ENCODE data around the gene P2RY8.
"Not testable (repeated sequence)": the region's sequence is repeated elsewhere in the genome, so short reads cannot be mapped to it uniquely, and the experiment has no call there.

The P2RY8 gene

DNA sequence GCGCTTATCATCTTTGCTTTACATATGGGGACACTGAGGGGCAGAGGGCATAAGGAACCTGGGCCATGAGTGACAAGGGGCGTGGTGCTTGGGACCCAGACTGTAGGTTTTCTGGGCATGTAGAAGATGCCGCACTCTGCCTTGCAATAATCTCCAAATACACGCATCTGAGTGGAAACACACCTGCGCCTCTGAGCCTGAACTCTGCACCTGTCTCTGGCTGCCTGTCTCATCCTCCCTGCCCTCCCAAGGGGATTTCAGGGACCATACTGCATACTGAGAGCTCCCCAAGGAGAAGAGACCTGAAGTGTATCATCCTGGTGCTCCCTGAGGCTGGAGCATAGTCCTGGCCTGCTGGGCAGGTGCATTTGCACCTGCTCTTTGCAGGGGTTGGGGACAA lies 49.6 kb downstream of the P2RY8 start:
- no peak for DNase-seq (ENCODE audit: low read depth)

DNA sequence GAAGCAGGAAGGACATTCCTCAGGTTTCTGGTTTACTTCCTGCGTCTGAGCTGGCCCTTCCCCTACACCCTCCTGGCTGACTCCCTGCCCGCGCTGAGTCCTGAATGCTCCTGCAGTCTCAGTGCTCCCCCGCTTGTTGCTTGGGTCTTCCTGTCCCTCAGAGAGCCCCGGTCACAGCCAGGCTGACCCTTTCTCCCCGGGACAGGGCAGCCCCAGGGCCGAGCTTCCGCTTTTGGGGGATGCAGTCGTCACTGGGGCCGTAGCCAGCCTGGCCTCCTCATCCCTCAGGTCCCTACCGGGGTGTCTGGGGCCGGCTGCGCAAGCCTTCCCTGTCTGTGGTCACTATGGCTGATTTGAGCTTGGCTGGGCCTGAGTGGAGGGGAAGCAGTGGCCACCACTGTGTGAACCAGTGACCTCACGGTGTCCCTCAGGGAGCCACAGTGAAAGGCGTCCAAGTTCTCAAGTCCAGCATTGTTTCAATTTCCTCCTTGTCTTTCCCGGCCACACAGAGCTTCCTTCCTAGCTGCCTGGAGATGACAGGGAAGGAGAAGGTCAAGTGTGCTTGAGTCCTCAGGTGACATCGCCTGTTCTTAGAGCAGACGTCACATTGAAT lies 50.1 kb downstream of the P2RY8 start:
- no peak for DNase-seq (ENCODE audit: low read depth)

DNA sequence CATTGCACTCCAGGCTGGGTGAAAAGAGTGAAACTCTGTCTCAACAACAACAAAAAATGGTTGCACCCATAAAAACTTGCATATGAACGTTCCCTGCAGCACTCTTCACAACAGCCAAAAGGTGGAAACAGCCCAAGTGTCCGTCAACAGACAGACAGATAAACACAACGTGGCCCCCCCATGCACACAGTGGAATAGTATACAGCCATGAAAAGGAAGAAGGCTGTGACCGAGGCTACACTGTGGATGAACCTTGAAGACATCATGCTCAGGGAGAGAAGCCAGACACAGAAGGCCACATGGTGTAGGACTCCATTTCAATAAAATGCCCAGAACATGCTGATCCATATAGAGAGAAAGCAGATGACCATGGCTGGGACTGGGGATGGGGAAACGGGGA lies 50.8 kb downstream of the P2RY8 start:
- no peak for DNase-seq (ENCODE audit: low read depth)

DNA sequence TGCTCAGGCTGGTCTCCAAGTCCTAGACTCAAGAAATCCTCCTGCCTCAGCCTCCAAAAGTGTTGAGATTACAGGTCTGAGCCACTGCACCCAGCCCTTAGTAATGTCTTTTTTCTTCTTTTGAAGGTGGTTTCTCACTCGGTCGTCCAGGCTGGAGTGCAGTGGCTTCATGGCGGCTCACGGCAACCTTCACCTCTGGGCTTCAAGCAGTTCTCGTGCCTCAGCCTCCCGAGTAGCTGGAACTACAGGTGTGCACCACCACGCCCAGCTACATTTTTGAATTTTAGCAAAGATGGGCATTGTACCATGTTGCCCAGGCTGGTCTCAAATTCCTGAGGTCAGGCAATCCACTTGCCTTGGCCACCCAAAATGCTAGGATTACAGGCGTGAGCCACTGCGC lies 52.0 kb downstream of the P2RY8 start:
- no peak for DNase-seq (ENCODE audit: low read depth)

DNA sequence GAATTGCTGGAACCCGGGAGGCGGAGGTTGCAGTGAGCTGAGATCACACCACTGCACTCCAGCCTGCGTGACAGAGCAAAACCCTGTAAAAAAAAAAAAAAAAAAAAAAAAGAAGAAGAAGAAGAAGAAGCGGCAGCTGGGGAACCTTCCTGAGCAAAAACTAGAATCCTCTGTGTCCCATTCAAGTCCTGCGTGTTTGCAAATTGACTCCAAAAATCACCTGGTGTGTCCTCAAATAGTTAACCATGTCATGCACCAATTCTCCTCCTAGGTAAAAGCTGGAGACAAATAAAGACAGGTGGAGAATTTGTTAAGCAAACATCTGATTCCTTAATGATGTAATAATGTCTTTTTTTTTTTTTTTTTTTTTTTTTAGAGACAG lies 52.4 kb downstream of the P2RY8 start:
- no peak for DNase-seq (ENCODE audit: low read depth)

DNA sequence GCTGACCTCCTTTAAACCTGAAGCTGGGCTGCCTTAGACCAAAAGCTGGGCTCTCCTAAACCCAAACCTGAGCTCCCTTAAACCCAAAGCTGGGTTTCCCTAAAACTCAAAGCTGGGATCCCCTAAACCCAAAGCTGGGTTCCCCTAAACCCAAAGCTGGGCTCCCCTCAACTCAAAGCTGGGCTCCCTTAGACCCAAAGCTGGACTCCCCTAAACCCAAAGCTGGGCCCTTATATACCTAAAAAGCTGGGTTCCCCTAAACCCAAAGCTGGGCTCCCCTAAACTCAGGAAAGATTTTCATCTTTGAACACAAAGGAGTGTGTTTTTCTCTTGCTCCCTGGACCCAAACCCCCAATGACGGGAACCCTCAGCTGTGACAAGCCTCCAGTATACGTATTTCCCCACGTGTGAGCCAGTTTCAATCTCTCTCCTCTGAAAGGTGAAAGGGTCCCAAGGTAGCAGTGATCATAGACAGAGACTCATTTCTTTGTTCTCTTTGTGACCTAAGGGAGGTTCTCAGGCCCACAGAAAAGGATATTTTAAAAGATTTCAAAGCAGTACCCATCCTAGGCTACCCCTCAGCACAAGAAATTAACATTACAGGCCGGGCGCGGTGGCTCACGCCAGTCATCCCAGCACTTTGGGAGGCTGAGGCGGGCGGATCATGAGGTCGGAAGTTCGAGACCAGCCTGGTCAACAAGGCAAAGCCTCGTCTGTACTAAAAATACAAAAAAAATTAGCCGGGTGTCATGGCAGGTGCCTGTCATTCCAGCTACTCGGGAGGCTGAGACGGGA lies 52.9 kb downstream of the P2RY8 start:
- no peak for DNase-seq (ENCODE audit: low read depth)

DNA sequence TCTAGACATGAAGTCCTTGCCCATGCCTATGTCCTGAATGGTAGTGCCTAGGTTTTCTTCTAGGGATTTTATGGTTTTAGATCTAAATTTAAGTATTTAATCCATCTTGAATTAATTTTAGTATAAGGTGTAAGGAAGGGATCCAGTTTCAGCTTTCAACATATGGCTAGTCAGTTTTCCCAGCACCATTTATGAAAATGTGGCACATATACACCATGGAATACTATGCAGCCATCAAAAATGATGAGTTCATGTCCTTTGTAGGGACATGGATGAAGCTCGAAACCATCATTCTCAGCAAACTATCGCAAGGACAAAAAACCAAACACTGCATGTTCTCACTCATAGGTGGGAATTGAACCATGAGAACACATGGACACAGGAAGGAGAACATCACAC lies 54.5 kb downstream of the P2RY8 start:
- not testable (repeated sequence) for DNase-seq (ENCODE audit: low read depth)

DNA sequence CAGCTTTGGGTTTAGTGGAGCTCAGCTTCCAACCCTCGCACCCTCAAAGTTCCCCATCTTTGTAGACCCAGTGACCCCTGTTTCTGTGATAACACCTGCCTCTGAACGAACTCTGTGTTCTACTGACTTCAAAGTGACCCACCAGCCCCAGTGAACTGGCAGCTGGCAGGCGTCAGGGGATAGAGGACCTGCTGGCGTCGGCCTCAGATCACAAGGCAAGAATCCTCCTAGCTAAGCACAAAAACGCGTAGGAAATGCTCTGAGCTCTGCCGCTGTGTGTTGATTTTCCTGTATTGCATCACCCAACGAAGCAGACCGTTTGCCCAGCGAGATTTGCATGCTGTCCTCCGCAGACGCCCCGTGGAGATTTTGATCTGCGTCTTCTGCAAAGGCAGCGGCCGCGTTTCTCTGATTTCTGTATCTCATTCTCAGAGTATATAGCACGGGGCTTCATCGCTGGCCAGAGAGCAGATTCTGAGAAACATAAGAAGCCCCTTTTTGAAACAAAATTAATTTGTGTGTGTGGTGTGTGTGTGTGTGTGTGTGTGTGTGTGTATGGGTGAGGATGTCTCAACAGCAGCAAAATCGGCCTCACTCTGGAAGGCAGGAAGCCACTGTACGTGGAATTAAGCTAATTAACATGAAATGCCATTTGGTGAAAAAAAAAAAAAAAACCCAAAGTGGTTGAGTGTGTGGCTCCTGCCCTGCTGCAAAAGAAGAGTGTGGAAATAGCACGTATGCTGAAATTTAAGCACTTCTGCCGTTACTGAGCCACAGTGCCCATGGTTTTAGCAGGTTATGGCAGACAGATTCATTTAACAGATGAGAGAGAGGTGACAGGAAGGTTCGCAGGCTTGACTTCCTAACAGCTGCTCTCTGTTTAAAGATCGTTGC lies 55.1 kb downstream of the P2RY8 start:
- DNase-seq (ENCODE audit: low read depth): no peak

DNA sequence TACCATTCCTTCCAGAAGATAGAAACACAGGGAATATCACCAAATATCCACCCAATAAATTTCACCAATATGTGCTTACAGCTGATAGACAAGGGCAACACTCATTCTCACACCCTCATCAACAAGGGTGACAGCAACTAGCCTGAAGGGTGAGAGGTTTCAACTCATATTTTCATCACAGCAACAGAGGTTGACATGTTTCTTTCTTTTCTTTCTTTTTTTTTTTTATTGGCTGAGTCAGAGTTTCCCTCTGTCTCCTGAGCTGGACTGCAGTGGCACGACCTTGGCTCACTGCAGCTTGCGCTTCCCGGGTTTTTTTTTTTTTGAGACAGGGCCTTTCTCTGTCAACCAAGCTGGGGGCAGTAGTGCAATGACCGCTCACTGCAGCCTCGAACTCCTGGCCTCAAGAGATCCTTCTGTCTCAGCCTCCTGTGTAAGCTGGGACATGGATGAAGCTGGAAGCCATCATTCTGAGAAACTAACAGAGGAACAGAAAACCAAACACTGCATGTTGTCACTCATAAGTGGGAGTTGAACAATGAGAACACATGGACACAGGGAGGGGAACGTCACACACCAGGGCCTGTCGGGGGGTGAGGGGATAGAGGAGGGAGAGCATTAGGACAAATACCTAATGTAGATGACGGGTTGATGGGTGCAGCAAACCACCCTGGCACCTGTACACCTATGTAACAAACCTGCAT lies 56.8 kb downstream of the P2RY8 start:
- no peak for DNase-seq (ENCODE audit: low read depth)

DNA sequence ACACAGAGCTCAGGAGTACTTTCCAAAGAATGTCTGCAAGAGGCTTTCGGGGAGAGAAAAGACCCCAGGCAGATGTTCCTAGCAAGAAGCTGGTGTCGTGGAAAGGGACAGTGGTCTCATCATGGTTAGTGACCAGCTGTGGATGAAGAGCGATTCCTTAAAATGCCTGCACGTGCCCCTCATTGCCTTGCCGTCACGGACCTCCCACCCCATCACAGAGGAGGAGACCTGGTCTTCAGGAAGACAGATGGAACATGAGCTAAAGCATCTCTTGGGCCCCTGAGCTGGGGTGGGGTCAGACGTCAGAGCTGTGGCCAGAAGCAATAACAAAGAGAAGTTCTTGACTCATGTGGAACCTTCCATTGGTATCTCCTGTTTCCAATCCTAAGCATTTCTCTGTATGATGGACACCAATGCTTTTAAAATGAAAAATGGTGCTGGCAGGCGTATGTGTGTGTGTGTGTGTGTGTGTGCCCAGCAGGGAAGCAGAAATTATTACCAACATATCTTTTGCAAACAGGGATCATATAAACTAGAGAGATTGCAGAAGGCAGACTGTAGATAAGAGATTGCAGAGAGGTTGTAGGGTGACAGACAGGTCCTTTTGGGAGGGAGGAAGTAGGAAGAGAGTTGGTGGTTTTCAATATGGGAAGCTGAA lies 59.1 kb downstream of the P2RY8 start:
- DNase-seq (ENCODE audit: low read depth): no peak

DNA sequence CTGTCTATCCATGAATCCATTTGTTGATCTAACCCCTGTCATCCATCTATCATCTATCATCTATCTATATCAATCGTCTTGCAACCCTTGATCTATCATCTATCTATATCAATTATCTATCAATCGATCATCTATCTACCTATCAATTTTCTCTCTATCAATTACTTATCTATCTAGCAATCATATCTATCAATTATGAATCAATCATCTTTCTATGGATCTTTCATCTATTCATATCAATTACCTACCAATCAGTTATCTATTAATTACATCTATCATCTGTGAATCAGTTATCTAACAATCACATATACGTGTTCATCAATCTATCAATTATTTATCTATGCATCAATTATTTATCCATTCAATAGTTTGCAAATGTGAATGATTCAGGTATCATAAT lies 59.8 kb downstream of the P2RY8 start:
- no peak for DNase-seq (ENCODE audit: low read depth)

DNA sequence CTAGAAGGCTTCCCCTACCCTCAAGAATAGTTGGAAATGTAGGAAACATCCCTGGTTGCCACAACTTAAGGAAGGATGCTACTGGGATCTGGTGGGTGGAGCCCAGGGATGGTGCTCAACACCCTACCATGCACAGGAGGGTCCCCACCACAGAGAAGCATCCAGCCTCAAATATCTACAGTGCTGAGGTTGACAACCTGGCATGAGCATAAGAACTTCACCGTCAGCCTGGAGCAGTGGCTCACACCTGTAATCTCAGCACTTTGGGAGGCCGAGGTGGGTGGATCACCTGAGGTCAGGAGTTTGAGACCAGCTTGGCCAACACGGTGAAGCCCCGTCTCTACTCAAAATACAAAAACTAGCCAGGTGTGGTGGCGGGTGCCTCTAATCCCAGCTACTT lies 60.3 kb downstream of the P2RY8 start:
- no peak for DNase-seq (ENCODE audit: low read depth)

DNA sequence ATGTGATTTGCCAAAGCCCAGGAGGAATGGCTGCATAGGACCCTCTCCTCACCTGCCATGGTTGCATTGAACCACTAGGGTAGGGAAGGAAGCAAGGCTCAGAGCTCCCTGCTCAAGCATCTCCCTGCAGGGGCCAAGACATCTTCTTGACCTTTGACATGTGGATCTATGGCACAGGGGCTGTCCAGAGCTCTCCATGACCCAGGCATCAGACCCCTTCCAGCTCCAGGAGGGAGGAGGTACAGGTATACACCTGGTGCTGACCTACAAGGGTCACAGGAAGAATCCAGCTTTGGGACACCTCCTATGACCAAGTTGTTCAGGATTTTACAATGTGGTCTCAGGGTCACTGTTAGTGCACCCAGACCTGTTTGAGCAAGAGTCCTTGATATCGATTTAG lies 61.1 kb downstream of the P2RY8 start:
- DNase-seq (ENCODE audit: low read depth): no peak

DNA sequence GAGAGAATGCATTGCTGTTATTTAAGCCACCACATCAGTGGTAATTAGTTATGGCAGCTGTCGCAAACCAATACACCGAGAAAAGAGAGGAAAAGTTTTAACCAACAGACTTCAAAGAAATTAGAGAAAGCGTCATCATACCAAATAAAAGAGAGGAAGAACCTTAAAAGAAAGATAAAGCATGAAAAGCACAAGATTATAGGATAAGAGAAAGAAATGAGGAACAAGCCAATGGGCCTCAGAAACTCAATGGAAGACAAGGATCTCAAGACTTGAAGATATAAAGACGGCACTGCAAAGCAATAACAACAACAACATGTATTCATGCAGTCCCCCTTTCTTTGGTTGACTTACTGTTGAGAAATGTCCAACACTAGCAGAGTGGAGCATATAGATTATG lies 61.5 kb downstream of the P2RY8 start:
- no peak for DNase-seq (ENCODE audit: low read depth)

DNA sequence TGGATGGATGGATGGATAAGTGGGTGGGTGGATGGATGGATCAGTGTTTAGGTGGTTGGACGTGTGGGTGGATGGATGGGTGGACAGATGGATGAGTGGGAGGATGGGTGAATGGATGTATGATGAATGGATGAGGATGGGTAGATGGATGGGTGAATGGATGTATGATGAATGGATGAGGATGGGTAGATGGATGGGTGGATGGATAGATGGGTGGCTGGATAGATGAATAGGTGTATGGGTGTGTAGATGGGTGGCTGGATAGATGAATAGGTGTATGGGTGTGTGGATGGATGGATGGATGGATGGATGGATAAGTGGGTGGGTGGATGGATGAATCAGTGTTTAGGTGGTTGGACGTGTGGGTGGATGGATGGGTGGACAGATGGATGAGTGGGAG lies 62.4 kb downstream of the P2RY8 start:
- DNase-seq (ENCODE audit: low read depth): not testable (repeated sequence)

DNA sequence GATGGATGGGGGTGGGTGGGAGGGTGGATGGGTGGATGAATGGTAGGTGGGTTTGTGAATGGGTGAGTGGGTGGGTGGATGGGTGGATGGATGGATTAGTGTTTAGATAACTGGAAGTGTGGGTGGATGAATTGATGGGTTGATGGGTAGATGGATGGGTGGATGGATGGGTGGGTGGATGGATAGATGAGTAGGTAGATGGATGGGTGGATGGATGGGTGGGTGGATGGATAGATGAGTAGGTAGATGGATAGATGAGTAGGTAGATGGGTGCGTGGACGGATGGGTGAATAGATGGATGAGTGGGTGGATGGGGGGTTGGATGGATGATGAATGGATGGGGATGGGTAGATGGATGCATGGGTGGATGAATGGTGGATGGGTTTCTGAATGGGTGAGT lies 64.0 kb downstream of the P2RY8 start:
- no peak for DNase-seq (ENCODE audit: low read depth)

DNA sequence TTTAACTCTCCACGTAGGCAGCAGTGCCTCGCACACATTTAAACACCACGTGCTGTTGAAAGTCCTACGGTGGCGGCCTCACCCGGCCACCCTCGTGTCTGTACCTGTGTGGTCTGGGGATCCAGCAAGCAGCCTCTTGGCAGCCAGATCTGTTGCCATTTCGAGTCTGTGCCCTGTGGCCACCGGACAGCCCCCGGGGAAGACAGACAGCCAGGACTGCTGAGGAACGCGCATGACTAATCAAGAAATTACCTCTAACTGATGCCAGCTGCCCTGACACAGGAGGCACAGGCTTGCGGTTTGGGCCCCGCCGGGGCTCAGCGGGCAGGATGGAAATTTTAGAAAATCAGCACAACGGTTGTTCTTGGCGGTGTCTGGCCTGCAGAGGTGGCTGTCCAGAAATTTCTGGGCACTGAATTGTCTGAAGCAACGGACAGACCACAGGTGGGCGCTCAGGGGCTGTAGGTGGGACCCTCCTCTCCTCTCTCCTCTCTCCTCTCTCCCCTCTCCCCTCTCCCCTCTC lies 68.7 kb downstream of the P2RY8 start:
- no peak for DNase-seq (ENCODE audit: low read depth)

DNA sequence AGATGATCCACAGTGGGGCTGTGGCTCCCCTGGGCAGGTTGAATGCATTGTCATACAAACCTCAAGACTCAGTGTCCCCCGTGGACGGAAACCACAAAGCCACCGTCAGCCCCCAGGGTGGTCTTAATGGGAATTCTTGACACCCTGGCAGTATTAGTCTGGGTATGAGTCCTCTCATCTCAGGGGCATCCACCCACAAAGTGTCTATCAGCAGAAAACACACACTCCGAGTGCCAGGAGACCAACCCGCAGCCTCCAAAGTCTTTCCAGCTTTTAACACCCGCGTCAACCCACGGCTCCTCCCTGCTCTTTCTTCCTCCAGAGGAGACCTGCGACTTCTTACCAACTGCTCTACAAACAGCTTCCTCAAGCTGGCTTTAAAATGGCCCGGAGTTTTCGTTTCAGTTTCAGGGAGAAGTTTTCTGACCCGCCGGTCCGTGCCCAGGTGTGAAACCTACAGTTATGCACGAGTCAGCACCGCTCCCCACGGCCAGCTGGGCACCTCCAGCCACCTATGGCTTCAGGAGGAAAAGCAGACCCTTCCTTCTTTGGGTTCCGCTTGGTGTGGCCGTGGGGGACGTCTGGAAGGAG lies 69.9 kb downstream of the P2RY8 start:
- DNase-seq (ENCODE audit: low read depth): no peak

DNA sequence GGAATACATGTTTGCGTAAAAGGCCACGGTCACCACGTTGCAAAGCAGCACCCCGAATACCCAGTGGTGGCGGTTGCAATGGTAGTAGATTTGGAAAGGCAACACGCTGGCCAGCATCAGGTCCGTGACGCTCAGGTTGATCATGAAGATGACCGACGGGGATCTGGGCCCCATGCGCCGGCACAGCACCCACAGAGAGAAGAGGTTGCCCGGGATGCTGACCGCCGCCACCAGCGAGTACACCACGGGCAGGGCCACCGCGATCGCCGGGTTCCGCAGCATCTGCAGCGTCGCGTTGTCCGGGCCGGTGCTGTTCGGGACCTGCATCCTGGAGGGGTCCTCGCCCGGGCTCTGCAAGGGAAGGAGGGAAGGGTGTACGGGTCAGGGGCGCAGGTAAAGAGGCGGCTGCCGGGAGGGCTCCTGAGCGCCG lies 70.7 kb downstream of the P2RY8 start:
- DNase-seq (ENCODE audit: low read depth): no peak

DNA sequence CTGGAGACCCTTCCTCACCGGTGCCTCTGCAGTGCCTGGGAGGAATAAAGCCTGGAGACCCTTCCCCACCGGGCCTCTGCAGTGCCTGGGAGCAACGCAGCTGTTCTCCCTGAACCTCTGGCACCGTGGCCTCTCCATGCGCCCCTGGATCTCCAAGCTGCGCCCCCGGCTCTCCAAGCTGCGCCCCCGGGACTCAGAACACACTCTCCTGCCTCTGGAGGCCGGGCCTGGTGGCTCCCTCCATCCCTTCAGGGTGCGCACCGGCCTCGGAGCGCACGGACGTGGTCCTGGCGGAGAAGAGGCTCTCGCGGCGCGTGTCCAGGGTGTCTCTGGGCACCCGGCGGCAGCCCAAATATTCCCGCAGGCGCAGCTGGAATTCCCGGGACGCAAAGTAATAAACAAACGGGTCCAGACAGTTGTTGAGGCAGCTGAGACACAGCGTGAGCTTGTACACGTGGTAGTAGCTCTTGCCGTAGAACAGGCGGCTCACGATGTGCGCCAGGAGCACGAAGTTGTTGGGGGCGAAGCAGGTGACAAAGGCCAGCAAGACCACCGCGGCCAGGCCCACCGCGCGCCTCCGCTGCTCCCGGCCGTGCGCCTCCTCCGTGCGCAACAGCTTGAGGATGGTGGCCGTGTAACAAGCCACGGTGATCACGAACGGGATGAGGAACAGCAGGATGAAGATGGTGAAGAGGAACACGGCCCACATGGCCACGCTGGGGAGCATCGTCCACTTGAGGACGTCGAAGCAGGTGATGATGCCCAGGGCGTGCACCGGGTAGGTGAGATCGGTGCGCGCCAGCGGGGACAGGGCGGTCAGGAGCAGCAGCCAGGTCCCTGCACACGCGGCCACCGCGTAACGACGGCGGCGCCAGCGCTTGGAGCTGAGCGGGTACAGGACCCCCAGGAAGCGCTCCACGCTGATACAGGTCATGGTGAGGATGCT lies 71.4 kb downstream of the P2RY8 start:
- DNase-seq (ENCODE audit: low read depth): no peak
